PFSK-1 (cell line): Measurements from ENCODE around the gene VMP1.

Experiments
- FOXP2 ChIP-seq: optimal IDR thresholded peaks from 2 replicates; pipeline ENCODE3; 2011; ENCODE audit warnings: borderline replicate concordance, control low read depth, inconsistent platforms; ENCODE audit not compliant: insufficient read depth; ENCODE audit errors: extremely low read length, extremely low read depth
- POLR2AphosphoS5 ChIP-seq: IDR thresholded peaks from 2 replicates; pipeline ENCODE4 v1.6.1; 2012; ENCODE audit warnings: low read depth, mild to moderate bottlenecking, control low read depth, low read length, moderate library complexity
- REST ChIP-seq, 2 experiments: IDR thresholded peaks; 2 replicates each; pipeline versions ENCODE4 v1.6.1 to v1.8.0; 2011 to 2012; ENCODE audit warnings: low read depth in 2 of 2, low read length in 2 of 2, control low read depth in 1 of 2, inconsistent platforms in 1 of 2, mild to moderate bottlenecking in 1 of 2, moderate library complexity in 1 of 2; ENCODE audit not compliant: insufficient read depth in 1 of 2
- SIN3A ChIP-seq: IDR thresholded peaks from 2 replicates; pipeline ENCODE4 v1.6.1; 2012; ENCODE audit warnings: mild to moderate bottlenecking, low read length, moderate library complexity, borderline replicate concordance; ENCODE audit not compliant: insufficient read depth
- TAF1 ChIP-seq: IDR thresholded peaks from 2 replicates; pipeline ENCODE4 v1.6.1; 2012; ENCODE audit warnings: low read length, control low read depth, borderline replicate concordance; ENCODE audit not compliant: insufficient read depth

Gene VMP1

GRCh38 chr17:59786536-59787319, 79.3 kb downstream of the VMP1 start:
- TF ChIP-seq POLR2AphosphoS5 (peak; percentile 87), SIN3A (peak; percentile 97; the same call in 1 of the 2 replicates), FOXP2 (peak; percentile 61), TAF1 (peak; percentile 92; the same call in 1 of the 2 replicates), REST (IDR thresholded peaks at IDR 0.05; ENCODE audit: insufficient read depth in 1 of 2, low read depth in 2 of 2, low read length in 2 of 2) (peak in 1 of 2 experiments; percentile 81; a peak in 2 of 4 replicates)

GRCh38 chr17:59790910-59791309, 83.5 kb downstream of the VMP1 start:
- TF ChIP-seq SIN3A: no peak
- TF ChIP-seq REST (IDR thresholded peaks at IDR 0.05; ENCODE audit: insufficient read depth in 1 of 2, low read depth in 2 of 2, low read length in 2 of 2): no peak
- no peak for TF ChIP-seq POLR2AphosphoS5

- TF ChIP-seq FOXP2 (no peak), TAF1 (no peak), REST (IDR thresholded peaks at IDR 0.05; ENCODE audit: insufficient read depth in 1 of 2, low read depth in 2 of 2, low read length in 2 of 2) (no peak), POLR2AphosphoS5 (no peak), SIN3A (no peak)
Observed at GRCh38 chr17:59791603-59792457, 84.4 kb downstream of the VMP1 start.

DNA sequence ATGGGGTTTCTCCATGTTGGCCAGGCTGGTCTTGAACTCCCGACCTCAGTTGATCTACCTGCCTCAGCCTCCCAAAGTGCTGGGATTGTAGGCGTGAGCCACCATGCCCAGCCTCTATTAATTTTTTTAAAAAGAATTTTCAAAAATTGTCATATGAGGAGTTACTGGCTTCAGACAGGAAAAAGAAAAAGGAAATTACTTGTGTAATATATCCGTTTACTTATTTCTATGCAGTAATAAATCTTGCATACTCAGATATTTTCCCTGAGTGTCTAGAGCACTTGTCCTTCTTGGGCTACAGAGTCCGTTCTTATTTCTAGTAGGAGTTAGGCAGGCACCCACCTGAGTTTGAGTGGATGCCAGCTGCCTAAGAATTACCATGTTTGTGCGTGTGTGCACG, 85.8 kb downstream of the VMP1 start:
- TF ChIP-seq FOXP2 (no peak), REST (IDR thresholded peaks at IDR 0.05; ENCODE audit: insufficient read depth in 1 of 2, low read depth in 2 of 2, low read length in 2 of 2) (no peak)
